Measurements from ENCODE around the gene KLF3.

- TF ChIP-seq CTCF (IDR thresholded peaks at IDR 0.05; ENCODE audit: low read depth, low read length, poor library complexity, severe bottlenecking) (no peak), EZH2phosphoT487 (IDR thresholded peaks at IDR 0.05; ENCODE audit: borderline replicate concordance, low read length) (no peak)
These were observed 81.9 kb downstream of the KLF3 start for GRCh38 chr4:38745881-38746280.
